ENCODE measurements around the gene C7orf33.

C7orf33 gene

GRCh38 chr7:148590471-148590870, at the start of gene C7orf33:
C7orf33 (plus strand) TSS chr7:148590766; CDS start chr7:148590926, 160 bp downstream.
- no peak within 1 kb of the TSS for H3K4me3 ChIP-seq (ENCODE audit: low read depth, low read length, poor library complexity, severe bottlenecking)
- peaks cover 2% of the 10 kb centered on the region; the same call in 1 of the 2 replicates for H3K27me3 ChIP-seq (ENCODE audit: insufficient read depth, low read length)
- H4K20me1 ChIP-seq (ENCODE audit: insufficient read depth, low read length): no peaks in the 10 kb centered on the region
- H2AFZ ChIP-seq (ENCODE audit: low read length): no peak within 1 kb of the TSS
- H3K4me2 ChIP-seq (ENCODE audit: low read length): no peak within 1 kb of the TSS
- H3K79me2 ChIP-seq (ENCODE audit: insufficient read depth, low read length): no peaks in the 10 kb centered on the region
- H3K4me1 ChIP-seq (ENCODE audit: insufficient read depth, low read length, severe bottlenecking): no peaks in the 10 kb centered on the region
- H3F3A ChIP-seq (ENCODE audit: insufficient read depth, low read length): no peaks in the 10 kb centered on the region
- H3K27ac ChIP-seq (ENCODE audit: low read depth, low read length, poor library complexity, severe bottlenecking): no peak within 1 kb of the TSS
- H3K9ac ChIP-seq (ENCODE audit: low read length): no peak within 1 kb of the TSS
- no peaks in the 10 kb centered on the region for H3K9me3 ChIP-seq (ENCODE audit: low read length)
- no peaks in the 10 kb centered on the region for H3K9me2 ChIP-seq (ENCODE audit: low read depth, low read length)
- no peaks in the 10 kb centered on the region for H3K36me3 ChIP-seq (ENCODE audit: insufficient read depth, low read length)
- TF ChIP-seq EZH2 (IDR thresholded peaks at IDR 0.05; ENCODE audit: borderline replicate concordance, low read length) (no peak), CTCF (IDR thresholded peaks at IDR 0.05; ENCODE audit: low read length) (no peak)

GRCh38 chr7:148541891-148542504, 48.6 kb upstream of the C7orf33 start:
- no peaks in the 10 kb centered on the region for H3K79me2 ChIP-seq (ENCODE audit: insufficient read depth, low read length)
- H3K9ac ChIP-seq (ENCODE audit: low read length): no peak overlapping the region
- no peak overlapping the region for H3K4me2 ChIP-seq (ENCODE audit: low read length)
- no peak overlapping the region for H3K27ac ChIP-seq (ENCODE audit: low read depth, low read length, poor library complexity, severe bottlenecking)
- no peaks in the 10 kb centered on the region for H3K27me3 ChIP-seq (ENCODE audit: insufficient read depth, low read length)
- H3F3A ChIP-seq (ENCODE audit: insufficient read depth, low read length): no peaks in the 10 kb centered on the region
- H3K9me2 ChIP-seq (ENCODE audit: low read depth, low read length): no peaks in the 10 kb centered on the region
- no peak for TF ChIP-seq EZH2 (IDR thresholded peaks at IDR 0.05; ENCODE audit: borderline replicate concordance, low read length)
- TF ChIP-seq CTCF (IDR thresholded peaks at IDR 0.05; ENCODE audit: low read length): no peak
- H4K20me1 ChIP-seq (ENCODE audit: insufficient read depth, low read length): no peaks in the 10 kb centered on the region
- no peak overlapping the region for H3K4me3 ChIP-seq (ENCODE audit: low read depth, low read length, poor library complexity, severe bottlenecking)
- H3K36me3 ChIP-seq (ENCODE audit: insufficient read depth, low read length): no peaks in the 10 kb centered on the region
- no peaks in the 10 kb centered on the region for H3K9me3 ChIP-seq (ENCODE audit: low read length)
- no peaks in the 10 kb centered on the region for H3K4me1 ChIP-seq (ENCODE audit: insufficient read depth, low read length, severe bottlenecking)
- H2AFZ ChIP-seq (ENCODE audit: low read length): no peak overlapping the region

GRCh38 chr7:148543302-148543701, 47.3 kb upstream of the C7orf33 start:
- Histone ChIP-seq H3K9ac (ENCODE audit: low read length) (no peak overlapping the region), H3K27ac (ENCODE audit: low read depth, low read length, poor library complexity, severe bottlenecking) (no peak overlapping the region), H3K4me2 (ENCODE audit: low read length) (no peak overlapping the region), H2AFZ (ENCODE audit: low read length) (no peak overlapping the region), H3K36me3 (ENCODE audit: insufficient read depth, low read length) (no peaks in the 10 kb centered on the region), H3K4me3 (ENCODE audit: low read depth, low read length, poor library complexity, severe bottlenecking) (no peak overlapping the region), H3F3A (ENCODE audit: insufficient read depth, low read length) (no peaks in the 10 kb centered on the region), H3K9me2 (ENCODE audit: low read depth, low read length) (no peaks in the 10 kb centered on the region), H3K9me3 (ENCODE audit: low read length) (no peaks in the 10 kb centered on the region), H4K20me1 (ENCODE audit: insufficient read depth, low read length) (no peaks in the 10 kb centered on the region), H3K27me3 (ENCODE audit: insufficient read depth, low read length) (no peaks in the 10 kb centered on the region), H3K79me2 (ENCODE audit: insufficient read depth, low read length) (no peaks in the 10 kb centered on the region), H3K4me1 (ENCODE audit: insufficient read depth, low read length, severe bottlenecking) (no peaks in the 10 kb centered on the region)
- no peak for TF ChIP-seq EZH2 (IDR thresholded peaks at IDR 0.05; ENCODE audit: borderline replicate concordance, low read length)
- TF ChIP-seq CTCF (IDR thresholded peaks at IDR 0.05; ENCODE audit: low read length): no peak
